Myocyte (in vitro differentiated cells): ENCODE measurements around the gene NTN1. TPM values are rescaled to one million over a fixed set of nuclear protein-coding genes. Genes with fewer than 3 reads are reported as not detected.

ENCODE experiments used
- DNase-seq: peaks from one replicate; pipeline ENCODE4 v3.0.0-alpha.2; 2012; ENCODE audit warnings: low read depth
- total RNA-seq: library from RNA; depleted of rRNA; stranded (reverse); fragments of >200 nt; gene quantifications from 2 replicates; pipeline ENCODE4 v1.2.3, GENCODE V29; 2014

The NTN1 gene
- total RNA-seq, 1 donor from 2014 or later, result 1.2 TPM

DNA sequence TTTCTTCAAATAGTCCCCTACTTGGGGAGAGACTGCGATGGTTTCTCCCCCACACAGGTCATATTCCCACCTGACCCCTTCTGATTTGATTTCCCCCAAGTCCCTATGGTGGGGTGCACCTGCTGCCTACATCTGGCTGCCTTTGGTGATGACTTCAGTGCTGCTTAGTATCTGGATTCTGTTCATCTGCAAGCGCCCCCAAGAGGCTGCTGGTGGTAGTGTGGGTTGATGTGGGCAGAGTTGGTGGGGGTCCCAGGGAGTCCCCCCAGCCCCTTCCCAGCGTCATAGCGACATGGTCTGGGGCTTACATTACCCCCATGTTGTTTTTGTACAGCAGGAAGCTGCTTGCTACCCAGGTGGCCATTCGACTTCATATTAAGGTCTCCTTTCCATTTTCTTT, 99.2 kb downstream of the NTN1 start:
- no peak for DNase-seq

DNA sequence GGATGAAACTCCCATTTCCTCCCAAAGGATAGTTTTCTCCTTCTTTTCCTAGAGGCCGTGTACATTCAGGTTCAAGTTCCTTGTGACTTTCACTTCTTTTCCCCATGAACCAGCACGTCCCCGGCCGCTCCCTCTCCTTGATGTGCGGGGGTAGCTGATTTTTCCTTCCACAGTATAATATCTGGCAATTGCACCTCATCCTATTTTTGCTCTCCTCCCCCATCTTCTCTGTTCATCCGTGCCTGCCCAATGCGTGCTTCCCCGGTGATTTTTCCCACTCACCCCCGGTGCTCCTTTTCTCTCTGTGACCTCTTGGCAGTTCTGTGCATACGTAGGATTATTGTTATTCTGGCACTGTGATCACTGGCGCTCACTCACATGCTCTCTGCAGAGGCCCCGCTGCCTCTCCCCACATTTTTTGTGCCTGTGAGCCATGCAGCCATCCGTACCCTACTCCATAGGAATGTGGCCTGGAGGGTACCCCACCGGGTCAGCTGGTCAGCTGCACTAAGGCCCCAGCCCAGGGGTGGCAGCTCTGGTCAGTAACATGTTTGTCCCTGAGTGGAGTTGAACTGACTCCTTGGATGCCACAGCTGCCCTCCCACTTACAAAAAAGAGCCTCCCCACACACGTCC, 100.0 kb downstream of the NTN1 start:
- no peak for DNase-seq

DNA sequence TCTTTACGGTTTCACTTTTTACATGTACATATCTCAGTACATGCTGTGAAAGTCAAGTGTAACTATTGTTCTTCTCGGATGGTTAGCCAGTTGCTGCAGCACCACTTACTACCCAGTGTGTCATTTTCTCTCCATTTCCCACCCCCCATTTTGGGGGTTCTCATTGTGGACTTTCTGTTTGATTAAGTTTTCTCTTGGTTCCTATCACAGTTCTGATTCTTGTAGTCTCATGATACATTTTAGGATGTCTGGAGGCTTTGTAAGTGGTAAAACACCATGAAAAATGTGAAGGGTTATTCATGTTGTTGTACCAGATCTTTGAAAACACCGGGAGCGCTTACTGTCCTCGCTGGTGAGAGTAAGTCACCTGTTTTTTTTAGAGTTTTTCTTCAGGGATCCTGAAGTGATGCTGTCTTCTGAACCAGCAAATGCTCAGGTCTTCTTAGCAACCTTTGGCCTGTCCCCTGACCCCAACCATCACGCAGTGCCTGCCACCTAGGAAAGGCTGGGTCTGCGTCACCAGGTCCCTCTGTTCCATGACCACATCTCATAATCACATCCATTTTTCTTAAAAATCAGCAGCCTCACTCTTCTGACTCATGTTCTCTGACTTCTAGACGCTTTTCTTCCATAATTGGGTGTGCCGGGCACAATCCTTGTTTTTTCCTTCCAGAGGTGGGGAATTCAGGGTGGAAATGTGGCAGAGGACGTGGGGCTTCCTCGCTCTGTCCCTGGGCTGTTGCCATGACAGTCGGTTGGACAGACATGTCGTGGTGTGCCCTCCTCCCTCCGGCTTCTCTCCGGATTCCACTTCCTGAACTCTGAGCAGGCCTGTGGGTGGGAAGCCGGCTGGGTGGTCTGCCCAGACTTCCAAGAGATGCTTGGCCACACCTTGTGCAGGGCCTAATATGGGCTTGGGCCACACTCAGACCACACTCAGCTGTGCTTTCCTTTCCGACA, 102.6 kb downstream of the NTN1 start:
- DNase-seq, result no peak

DNA sequence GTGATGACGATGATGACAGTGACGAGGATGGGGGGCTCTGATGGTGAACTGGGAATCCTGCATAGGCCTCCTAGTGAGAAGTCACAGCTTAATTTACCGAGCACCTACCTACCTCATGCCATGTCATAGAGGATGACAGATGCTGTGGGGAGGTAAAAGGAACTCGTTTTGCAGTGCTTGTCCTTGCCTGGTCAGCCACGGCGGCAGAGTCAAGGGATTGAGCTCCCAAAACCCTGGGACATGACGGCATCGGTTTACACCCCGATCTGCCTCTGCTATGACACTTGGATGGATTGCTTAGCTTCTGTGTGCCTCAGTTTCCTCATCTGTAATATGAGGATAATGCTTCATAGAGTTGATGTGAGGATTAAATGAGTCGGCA, 103.2 kb downstream of the NTN1 start:
- DNase-seq, result no peak

DNA sequence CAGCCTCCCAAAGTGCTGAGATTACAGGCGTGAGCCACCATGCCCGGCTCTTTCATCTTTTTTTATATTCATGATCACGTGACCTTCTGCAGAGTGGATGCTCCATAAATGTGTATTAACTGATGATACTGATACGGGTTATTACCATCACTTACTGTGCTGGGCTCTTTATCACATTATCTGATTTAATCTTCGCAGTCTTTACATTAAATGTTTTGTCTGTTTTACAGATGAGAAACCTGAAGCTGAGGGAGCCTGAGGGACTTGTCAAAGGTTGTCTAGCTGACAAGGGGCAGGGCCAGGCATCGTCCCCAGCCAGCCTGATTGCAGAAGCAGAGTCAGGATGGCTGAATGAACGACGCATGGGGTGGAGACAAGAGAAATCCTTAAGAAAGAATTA, 104.4 kb downstream of the NTN1 start:
- DNase-seq, result no peak

DNA sequence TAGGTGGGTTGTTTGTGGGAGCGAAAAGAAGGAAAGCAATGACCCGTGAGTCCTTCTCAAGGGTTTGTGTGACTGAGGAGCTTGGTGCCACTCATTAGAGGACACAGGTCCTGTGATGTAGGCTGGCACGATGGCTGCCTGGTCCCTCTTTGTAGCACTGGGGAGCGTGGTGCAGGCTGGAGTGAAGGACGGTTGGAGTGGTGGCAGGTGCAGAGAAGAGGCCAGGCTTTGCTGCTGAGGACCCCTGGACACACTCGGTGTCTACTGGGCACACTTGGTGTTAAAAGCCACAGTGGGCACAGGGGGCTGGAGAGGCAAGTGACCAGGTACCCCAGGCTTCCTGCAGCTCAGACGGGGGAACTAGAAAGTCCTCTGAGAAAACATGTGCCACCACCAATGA, 106.0 kb downstream of the NTN1 start:
- DNase-seq, result no peak

DNA sequence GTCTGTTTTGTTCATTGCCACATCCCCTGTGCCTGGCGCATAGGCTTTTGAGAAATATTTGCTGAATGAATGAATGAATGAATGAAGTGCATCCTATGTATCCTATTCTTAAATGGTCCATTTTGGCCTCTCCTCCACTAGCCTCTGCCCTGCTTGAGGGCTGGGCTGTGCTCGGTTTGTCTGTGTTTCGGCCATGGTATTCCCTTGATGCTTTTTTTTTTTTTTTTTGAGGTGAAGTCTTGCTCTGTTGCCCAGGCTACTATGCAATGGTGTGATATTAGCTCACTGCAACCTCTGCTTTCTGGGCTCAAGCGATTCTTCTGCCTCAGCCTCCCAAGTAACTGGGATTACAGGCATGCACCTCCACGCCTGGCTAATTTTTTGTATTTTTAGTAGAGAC, 110.1 kb downstream of the NTN1 start:
- no peak for DNase-seq

DNA sequence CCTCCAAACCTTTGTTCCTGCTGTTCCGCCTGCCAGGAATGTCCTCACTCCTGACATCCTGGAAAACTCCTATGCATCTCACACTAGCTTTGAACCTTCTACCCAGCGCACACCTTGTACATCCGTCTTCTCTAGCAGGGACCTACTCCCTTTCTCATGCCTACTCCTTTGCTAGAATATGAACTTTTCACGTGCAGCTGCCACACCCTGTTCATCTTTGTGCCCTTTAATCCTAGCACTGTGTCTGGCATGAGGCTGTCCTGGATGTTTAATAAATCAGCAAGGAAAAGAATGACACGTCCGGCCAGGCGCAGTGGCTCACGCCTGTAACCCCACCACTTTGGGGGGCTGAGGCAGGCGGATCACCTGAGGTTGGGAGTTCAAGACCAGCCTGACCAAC, 111.0 kb downstream of the NTN1 start:
- no peak for DNase-seq

DNA sequence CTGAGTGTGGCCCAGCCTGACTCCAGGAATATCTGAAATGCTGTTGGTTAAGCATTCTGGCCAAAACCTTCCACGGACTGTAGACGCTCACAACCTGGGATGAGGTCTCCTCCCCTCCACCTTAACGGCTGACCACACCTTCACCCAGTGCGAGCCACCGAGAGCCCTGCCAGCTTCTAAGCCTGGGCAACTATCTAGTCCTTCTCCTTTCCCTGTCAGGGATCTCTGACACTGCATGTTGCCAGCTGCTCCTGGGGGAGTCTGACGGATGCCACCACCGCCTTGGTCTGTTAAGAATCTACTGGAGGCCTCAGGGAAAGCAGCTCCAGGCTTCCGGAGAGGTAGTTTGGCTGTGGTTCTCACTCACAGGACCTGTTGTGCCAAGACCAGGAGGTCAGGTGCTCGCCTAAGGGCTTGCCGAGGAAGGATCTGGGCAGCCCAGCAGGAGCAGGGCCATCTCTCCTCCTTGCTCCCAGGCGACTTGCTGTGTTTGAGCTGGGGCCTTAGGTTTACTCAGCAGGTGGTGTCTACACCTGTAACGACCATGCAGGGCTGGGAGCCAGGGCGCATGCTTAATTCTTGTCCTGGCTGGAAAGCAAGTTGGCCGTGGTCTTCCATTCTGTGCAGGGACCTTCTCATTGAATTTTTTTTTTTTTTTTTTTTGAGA, 111.8 kb downstream of the NTN1 start:
- no peak for DNase-seq

DNA sequence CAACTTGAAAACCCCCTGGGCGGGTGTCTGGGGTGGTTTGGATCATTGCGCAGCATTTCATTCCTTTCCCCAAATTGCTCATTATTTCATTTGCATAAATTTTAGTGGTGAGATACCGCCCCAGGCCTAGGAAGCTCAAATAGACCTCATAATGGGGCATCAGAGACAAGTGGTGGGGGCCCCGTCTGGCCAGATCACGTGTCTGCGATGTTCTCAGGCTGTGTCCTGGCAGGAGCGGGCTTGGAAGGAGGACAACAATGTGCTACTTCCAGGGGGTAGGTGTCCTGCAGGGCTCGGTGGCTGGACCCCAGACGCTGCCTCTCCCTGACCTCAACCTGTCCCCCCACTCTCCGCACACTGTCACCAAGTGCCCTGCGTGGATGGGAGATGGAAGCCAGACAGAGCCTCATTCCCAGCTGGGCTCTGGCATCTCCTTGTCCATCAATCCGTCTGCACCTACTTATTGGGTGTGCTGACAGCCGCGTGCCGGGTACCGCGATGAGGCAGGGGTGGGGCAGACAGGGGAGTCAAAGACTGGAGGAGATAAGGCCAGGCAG, 116.9 kb downstream of the NTN1 start:
- no peak for DNase-seq

DNA sequence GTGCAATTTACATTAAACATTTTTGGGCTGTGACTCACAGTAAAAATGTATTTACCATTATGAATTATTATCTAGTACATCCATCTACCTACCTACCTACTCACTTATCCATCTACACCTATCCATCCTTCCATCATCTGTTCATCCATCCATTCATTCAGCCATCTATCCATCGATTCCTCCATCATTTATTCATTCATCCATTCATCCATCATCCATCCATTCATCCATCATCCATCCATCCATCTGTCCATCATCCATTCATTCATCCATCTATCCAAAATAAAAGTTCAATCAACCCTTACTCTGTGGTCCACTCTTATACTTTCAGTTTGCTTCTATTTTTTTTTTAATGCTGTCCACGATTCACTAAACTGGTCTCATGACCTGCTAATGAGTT, 118.4 kb downstream of the NTN1 start:
- no peak for DNase-seq

DNA sequence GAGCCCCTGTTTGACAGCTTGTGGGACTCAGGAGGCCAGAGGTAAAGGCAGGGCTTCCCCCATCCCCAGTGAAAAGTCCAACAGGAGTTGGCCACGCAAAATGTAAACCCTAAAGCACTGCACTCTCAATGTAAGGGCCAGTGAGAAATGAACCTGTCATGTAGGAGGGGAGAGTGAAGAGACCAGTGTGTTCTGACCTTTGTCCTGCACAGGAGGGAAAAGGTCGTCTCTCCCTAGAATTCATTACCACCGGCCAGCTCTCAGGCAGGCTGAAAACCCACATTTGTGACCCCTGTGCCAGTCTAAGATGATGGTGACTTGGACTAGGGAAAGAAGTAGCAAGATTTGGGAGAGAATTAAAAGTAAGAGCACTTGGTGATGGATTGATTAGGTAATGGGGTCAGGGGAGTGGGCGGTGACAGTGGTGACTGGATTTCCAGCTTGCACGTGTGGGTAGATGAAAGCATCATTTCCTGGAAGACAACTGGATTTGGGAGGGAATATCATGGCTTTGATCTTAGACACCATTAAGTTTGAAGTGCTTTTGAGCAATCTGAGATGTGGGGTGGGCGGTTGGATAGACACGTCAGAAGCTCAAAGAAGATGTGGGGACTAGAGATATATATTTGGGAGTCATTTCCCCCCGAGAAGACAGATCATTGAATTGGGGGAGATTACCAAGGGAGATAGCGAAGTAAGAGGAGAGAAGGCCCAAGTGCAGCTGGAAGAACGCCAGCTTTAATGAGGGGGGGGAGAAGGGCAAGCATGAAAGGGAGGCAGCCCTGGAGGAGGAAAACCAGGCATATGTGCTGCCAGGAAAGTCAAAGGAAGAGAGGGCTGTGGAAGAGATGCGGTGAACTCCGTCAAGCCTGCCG, 119.5 kb downstream of the NTN1 start:
- no peak for DNase-seq

DNA sequence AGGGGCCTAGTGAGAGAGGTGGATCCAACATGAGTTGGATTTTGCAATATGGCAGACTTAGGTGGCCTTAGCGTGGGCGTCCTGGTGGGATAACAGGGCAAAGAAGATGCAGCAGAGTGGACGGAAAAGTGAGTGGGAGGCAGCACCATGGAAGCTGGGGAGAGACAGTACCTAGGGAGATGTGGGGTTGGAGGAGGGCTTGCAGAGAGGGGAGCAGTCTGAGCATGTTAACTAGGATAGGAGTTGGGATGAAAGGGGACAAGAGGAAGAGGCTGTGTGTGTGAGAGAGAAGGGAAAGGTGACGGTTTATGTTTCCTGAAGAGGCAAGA, 120.1 kb downstream of the NTN1 start:
- no peak for DNase-seq

DNA sequence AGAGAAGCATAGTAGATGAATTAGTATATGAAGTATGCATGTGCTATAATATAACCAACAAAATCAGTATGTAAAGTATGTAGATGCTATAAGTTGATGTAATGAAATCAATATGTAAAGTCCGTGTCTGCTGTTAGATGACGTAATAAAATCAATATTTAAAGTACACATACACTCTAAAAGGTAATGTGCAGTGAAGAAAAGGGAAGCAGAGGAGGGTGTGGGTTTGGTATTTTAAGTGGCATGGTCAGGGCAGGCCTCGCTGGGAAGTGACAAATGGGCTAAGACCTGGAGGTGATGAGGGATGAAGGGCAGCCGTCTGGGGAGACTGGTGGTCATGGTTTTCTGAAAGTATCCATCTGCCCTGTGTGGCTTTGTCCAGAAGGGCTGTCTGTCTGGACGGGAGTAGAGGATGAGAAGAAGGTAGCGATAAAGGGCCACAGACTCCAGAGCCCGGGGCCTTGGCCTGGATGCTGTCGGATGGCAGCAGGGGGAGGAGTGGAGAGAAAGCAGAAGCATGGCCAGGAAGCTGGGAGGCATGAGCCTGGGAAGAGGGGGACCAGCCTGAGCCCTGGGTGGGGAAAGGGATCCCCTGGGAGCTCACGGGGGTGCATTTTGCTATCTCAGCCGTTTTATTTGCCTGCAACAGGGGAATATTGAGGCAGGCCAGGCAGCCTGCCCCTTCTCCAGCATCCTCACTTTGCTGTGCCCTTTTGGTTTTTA, 121.6 kb downstream of the NTN1 start:
- DNase-seq, result no peak

DNA sequence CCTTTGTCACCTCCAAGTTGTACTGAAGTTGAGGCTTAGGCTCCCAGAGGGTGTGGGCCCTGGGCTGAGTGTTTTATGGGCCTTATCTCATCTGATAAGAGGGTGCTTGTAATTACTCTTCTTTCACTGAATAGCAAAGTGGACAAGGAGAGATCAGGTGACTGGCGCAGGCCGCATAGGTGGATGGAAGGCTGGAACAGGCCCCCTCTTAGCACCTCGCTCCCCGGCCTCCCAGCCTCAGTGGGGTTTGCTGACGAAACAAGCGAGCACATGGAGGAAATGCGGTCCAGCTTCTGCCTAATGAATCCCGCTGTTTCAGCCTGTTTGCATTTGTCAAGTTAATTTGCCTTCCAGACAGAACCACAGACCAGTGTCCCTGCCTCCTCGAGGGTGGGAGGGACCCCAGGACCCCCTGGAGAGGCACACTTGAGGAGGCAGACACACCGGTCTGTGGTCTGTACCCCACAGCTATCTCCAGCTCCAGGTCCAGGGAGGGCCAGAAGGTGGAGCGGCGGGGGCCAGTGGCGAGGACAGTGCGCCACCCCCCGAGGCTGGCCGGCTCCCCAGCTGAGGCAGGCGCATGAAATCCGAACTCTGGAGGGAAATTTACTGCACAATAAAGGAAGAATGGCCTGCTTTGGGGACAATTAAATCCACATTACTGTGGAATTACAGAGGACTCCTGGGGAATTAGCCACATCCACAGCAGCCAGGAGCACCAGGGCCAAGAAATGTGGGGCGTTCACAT, 123.4 kb downstream of the NTN1 start:
- no peak for DNase-seq

DNA sequence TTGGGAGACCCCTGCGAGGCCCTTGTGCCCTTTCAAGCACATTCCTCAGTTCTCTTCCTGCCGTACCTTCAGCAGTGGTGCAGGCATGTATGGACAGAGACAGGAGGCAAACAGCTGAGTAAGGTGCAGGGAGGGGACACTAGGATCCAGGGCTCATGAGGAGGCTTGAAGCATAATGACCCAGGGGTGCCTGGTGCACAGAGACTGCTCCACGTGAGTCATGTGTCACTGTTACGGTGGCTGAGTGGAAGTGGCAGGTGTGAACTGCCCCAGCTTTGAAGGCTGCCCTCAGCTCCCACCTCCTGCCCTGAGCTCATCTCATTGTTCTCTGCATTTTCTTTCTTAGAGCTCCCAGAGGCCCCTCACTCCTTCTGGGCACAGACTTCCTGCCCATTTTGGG, 124.8 kb downstream of the NTN1 start:
- no peak for DNase-seq

DNA sequence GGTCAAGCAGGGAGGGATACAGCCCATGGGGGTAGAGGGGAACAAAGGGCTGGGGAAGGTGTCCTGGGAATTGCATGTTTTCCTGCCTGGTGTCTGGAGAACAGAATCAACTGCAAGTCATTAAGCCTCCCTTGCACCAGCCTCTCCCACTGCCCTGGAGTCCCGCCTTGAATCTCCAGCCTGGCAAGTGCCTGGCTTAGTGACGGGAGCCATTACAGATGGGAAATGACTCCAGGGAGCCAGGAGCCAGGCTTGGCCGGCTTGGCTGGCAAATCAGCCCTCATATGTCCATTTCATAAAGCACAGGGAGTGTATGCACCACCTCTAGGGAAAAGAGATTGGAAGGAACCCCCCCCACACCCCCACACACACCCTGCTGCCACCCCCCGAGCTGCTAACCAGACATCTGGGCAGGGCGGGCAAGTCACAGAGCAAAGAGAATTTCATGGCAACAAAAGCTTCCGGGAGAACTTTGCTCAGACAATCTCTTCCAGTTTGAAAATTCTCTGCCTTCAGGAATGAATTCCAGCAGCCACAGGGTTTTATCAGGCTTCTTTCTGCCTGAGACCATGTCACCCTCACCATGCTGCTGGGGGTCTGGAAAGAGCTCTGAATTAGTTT, 127.7 kb downstream of the NTN1 start:
- DNase-seq, result no peak

DNA sequence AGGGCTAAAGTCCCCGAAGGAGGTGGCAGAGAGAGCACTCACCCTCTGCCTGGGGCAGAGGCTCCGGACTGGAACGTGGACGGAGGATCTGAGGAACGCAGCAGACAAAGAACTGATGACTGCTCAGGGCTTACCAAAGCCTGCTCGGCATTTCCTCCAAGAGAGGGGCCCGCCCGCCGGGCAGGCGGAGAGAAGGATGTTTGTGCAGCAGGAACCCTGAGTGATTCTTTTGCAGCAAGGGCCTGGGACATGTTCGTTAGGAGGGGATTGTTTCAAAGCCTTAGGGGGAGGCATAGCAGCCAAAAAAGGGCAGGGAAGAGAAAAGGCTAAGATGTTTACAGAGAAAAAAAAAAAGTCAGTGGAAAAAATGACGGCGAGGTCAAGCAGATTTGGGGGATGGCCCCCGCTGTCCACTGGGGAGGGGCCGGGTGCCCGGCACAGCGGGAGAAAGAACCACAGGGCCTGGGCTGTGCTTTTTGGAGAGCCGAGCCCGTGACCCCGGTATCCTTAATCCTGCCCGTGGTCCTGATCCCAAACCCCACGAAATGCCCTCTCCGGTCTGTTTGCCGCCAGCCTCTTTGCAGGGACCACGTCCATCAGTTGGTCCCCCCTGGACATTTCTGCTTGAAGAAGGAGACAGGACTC, 129.3 kb downstream of the NTN1 start:
- no peak for DNase-seq

DNA sequence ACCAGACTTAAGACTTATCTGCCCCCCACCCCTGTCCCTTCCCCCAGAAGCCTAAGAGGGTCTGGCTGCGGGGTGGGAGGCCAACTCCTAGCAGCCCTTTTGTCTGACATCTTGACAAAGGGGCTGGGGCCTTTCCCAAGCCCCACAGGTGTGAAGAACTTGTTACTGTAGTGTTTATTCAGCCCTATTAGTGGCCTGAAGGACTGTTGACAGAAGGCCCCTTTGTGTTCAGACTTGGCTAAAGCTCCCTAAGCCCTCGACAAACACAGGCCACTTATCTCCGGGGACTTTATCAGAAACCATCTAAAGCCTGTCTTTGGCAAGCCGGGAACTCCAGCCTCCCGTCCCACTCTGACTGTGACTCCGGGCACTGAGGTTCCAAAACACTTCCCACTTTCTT, 129.8 kb downstream of the NTN1 start:
- DNase-seq, result no peak
